Esophagus mucosa (tissue), 1 donor: ENCODE measurements around the gene WDR43. TPM values are rescaled to one million over a fixed set of nuclear protein-coding genes. Genes with fewer than 3 reads are reported as not detected.
A peak's percentile ranks its signal among the peaks of the same experiment; 100 is the strongest.

ENCODE experiments used
- ATAC-seq: fragments of 200-7000 bp; cut with Tn5 transposase; one replicate; pipeline ENCODE4 v1.9.1; 2020
- total RNA-seq: library from RNA; stranded (reverse); gene quantifications from one replicate; pipeline ENCODE4 v1.2.4, GENCODE V29; 2023
- donor health status: DM: yes; HTN: yes; CAD: no.

Gene WDR43
- 44.9 TPM for total RNA-seq

- peak; percentile 99 for ATAC-seq
Measured at GRCh38 chr2:28894470-28895188, at the start of gene WDR43. TSS of gene WDR43 (plus strand) at chr2:28894667. CDS start at chr2:28894699, 32 bp downstream.

GRCh38 chr2:28855193-28855592 is 39.3 kb upstream of the WDR43 start:
- ATAC-seq, result peak; percentile 31

GRCh38 chr2:28855977-28856376 is 38.5 kb upstream of the WDR43 start:
- no peak for ATAC-seq

- ATAC-seq, result no peak
Measured at GRCh38 chr2:28868611-28869010, 25.9 kb upstream of the WDR43 start.

GRCh38 chr2:28869494-28870145 is 24.8 kb upstream of the WDR43 start:
- ATAC-seq, result peak; percentile 30

GRCh38 chr2:28870146-28870891 is 24.1 kb upstream of the WDR43 start, which contains the start of gene TRMT61B:
TSS of gene TRMT61B (minus strand) at chr2:28870309. CDS start at chr2:28870277, 32 bp downstream.
- peak; percentile 100 for ATAC-seq

GRCh38 chr2:28871620-28872019 is 22.8 kb upstream of the WDR43 start:
- ATAC-seq, result no peak

- ATAC-seq, result no peak
Measured at GRCh38 chr2:28880193-28880592, 14.3 kb upstream of the WDR43 start.

- ATAC-seq, result no peak
Measured at GRCh38 chr2:28893488-28893887, 979 bp upstream of the WDR43 start.

- peak; percentile 63 for ATAC-seq
Measured at GRCh38 chr2:28895189-28895893, 874 bp downstream of the WDR43 start.

GRCh38 chr2:28896906-28897305 is 2.4 kb downstream of the WDR43 start:
- ATAC-seq, result no peak

GRCh38 chr2:28898048-28898447 is 3.6 kb downstream of the WDR43 start:
- no peak for ATAC-seq

GRCh38 chr2:28901202-28901601 is 6.7 kb downstream of the WDR43 start:
- no peak for ATAC-seq

GRCh38 chr2:28901841-28902240 is 7.4 kb downstream of the WDR43 start:
- ATAC-seq, result no peak

GRCh38 chr2:28902584-28902983 is 8.1 kb downstream of the WDR43 start:
- no peak for ATAC-seq

GRCh38 chr2:28904295-28904694 is 9.8 kb downstream of the WDR43 start:
- no peak for ATAC-seq

- no peak for ATAC-seq
Measured at GRCh38 chr2:28904802-28905457, 10.5 kb downstream of the WDR43 start.

GRCh38 chr2:28905533-28905932 is 11.1 kb downstream of the WDR43 start:
- no peak for ATAC-seq

GRCh38 chr2:28906376-28906775 is 11.9 kb downstream of the WDR43 start:
- ATAC-seq, result no peak

GRCh38 chr2:28906821-28907220 is 12.4 kb downstream of the WDR43 start:
- ATAC-seq, result no peak

GRCh38 chr2:28908172-28908571 is 13.7 kb downstream of the WDR43 start:
- ATAC-seq, result no peak

GRCh38 chr2:28909655-28910353 is 15.3 kb downstream of the WDR43 start:
- ATAC-seq, result no peak
